DMS153 treated with DMSO at 0.1 percent for 48 hours (cell line): Measurements from ENCODE around the gene HSPA1L.
"Not testable (repeated sequence)": the region's sequence is repeated elsewhere in the genome, so short reads cannot be mapped to it uniquely, and the experiment has no call there.

Experiments
- DNase-seq: peaks from one replicate; lab custom pipeline; 2025; ENCODE audit not compliant: unreplicated experiment; lab: John Stamatoyannopoulos, UW

Gene HSPA1L

DNA sequence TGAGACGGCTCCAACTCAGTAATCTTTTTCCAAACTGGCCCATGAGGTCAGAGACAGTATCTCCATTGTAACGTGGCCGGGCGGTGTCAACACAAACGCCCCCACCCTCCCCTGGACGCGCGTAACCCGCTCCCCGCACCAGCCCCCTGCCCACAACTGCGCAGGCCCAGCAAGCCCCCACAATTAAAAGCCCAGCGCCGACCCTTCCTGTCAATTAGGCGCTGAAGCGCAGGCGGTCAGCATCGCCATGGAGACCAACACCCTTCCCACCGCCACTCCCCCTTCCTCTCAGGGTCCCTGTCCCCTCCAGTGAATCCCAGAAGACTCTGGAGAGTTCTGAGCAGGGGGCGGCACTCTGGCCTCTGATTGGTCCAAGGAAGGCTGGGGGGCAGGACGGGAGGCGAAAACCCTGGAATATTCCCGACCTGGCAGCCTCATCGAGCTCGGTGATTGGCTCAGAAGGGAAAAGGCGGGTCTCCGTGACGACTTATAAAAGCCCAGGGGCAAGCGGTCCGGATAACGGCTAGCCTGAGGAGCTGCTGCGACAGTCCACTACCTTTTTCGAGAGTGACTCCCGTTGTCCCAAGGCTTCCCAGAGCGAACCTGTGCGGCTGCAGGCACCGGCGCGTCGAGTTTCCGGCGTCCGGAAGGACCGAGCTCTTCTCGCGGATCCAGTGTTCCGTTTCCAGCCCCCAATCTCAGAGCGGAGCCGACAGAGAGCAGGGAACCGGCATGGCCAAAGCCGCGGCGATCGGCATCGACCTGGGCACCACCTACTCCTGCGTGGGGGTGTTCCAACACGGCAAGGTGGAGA, at the start of gene HSPA1L, which contains the start of gene HSPA1A:
Gene HSPA1L (minus strand): TSS at position 259 of the 814 bp plus-strand sequence. CDS start 3,311 bp downstream, outside the sequence.
Gene HSPA1A (plus strand): TSS at position 519 of the 814 bp plus-strand sequence. CDS start 214 bp downstream, at position 733.
- peak; percentile 89 for DNase-seq

DNA sequence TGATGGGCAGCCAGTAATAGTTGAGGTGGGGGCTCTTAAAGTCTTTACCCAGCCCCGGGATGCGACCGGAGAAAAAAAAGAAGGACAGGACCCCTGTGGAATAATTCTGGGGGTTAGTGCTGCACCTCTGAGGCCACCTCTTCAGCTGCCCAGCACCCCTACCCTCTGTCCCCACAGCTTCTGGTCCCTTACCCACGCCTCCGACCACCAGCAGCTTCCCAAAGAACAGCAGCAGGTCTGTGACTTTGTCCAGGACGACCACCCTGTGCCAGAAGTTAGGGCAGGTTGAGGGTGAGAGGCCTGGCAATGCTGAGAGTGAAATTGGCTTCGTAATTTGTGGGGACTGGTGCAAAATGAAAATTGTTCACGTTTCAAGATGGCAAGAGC, 49.7 kb upstream of the HSPA1L start:
- no peak for DNase-seq

DNA sequence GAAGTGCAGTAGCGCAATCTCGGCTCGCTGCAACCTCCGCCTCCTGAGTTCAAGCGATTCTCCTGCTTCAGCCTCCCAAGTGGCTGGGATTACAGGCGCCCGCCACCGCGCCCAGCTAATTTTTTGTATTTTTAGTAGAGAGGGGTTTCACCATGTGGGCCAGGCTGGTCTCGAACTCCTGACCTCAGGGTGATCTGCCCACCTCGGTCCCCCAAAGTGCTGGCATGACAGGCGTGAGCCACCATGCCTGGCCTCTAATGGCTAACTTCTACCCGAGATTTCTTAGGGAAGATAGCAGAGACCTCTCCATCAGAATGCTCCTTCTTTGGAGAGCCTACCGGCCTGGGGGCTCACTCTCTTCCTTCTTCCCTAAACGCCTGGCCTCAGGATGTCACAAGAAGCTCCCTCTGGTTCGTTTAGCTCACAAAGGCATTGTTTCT, 49.1 kb upstream of the HSPA1L start:
- not testable (repeated sequence) for DNase-seq

DNA sequence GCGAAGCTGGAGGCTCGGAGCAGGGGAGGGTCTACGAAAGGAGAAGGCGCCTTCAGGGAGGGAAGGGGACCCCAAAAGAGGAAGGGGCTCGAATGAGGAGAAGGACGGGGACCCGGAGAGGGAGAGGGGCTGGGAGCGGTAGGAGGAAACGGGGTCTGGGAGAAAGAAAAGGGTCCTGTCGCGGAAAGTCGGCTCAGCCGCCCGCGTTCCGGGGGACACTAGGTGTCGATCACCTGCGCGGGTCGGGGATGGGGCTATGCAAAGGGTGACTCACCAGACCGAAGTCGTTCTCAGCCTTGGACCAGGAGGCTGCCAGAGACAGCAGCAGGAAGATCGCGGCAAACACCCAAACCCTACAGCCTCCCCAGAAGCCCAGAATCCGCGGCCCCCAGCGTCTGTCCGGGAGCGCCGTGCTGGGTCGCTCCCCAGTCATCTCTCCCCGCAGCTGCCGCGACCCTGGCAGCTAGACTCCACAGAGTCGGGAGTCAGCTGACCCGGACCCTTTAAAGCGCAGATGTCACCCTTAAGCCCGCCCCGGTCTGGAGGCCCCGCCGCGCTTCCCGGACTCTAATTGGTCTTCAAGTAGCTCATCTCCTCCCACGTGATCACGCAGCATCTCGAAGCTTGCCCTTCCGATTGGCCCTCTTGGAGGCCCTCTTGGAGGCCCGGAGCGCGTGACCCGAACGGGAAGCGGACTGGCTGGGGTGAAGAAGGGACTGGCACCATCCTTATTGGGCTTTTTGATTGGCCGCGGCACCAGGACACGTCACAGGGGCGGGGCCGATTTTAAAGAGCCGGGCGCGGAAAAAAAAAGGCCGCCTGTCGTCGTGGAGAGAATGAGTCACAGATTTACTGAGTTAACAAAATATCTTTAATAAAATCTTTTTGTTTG, 47.5 kb upstream of the HSPA1L start, which contains the start of gene NEU1:
Gene NEU1 (minus strand): TSS at position 478 of the 892 bp plus-strand sequence. CDS start 45 bp downstream, at position 433.
- peak; percentile 97 for DNase-seq

GRCh38 chr6:31861919-31862343, 46.8 kb upstream of the HSPA1L start:
- DNase-seq: no peak

DNA sequence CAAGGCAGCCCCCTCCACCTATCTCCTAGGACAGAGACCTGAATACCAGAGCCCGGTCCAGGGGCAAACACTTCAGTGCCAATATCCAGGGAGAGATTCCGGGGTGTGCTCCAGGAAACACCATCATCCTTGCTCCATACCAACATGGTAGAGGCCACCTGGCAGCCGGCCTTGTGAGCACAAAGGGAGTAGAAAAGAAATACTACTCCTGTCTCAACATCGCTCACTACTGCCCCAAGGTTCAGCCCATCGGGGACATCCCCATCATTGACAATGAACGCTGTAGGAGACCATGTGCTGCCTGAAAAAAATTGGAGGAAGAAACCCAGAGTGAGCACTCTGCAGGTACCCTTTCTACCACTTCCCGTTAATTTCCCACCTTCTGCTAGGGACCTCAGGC, 46.1 kb upstream of the HSPA1L start:
- no peak for DNase-seq

GRCh38 chr6:31860349-31860748, 45.3 kb upstream of the HSPA1L start:
- DNase-seq: no peak

DNA sequence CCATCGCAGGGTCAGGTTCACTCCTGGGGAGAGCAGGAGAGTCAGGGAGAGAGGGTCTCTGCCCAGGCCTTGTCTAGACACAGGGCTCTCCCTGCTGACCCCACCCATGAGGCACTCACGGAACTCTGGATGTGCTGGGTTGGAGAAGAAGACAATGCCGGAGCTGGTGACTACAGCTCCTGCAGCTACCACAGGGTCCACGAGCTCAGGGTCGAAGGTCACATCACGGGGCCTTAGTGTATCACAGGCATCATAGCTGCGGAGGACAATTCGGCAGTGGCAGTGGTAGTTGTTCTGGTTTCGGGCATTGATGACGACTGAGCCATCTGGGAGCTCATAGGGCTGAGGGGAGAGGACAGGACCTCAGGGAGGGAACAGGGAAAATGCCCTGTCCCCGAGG, 44.8 kb upstream of the HSPA1L start:
- no peak for DNase-seq

GRCh38 chr6:31858707-31859106, 43.6 kb upstream of the HSPA1L start:
- DNase-seq: no peak

DNA sequence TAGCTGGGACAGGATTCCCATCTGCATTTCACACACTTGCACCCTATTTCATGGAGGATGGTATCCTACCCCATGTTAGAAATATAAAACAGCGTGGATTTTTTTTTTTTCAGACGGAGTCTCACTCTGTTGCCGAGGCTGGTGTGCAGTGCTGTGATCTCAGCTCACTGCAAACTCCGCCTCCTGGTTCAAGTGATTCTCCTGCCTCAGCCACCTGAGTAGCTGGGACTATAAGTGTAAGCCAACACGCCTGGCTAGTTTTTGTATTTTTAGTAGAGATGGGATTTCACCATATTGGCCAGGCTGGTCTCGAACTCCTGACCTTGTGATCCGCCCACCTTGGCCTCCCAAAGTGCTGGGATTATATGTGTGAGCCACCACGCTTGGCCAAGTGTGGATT, 42.7 kb upstream of the HSPA1L start:
- DNase-seq: not testable (repeated sequence)

DNA sequence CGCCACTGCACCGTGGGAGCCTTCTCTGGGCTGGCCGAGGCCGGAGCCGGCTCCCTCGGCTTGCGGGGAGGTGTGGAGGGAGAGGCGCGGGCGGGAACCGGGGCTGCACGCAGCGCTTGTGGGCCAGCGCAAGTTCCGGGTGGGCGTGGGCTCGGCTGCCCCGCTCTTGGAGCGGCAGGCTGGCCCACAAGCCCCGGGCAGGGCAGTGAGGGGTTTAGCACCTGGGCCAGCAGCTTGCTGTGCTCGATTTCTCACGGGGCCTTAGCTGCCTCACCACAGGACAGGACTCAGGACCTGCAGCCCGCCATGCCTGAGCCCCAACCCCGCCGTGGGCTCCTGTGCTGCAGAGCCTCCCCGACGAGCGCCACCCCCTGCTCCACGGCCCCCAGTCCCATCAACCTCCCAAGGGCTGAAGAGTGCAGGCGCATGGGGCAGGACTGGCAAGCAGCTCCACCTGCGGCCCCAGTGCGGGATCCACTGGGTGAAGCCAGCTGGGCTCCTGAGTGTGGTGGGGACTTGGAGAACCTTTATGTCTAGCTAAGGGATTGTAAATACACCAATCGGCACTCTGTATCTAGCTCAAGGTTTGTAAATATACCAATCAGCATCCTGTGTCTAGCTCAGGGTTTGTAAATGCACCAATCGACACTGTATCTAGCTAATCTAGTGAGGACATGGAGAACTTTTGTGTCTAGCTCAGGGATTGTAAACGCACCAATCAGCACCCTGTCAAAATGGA, 37.1 kb upstream of the HSPA1L start:
- not testable (repeated sequence) for DNase-seq

GRCh38 chr6:31851485-31851832, 36.4 kb upstream of the HSPA1L start:
- DNase-seq: no peak

DNA sequence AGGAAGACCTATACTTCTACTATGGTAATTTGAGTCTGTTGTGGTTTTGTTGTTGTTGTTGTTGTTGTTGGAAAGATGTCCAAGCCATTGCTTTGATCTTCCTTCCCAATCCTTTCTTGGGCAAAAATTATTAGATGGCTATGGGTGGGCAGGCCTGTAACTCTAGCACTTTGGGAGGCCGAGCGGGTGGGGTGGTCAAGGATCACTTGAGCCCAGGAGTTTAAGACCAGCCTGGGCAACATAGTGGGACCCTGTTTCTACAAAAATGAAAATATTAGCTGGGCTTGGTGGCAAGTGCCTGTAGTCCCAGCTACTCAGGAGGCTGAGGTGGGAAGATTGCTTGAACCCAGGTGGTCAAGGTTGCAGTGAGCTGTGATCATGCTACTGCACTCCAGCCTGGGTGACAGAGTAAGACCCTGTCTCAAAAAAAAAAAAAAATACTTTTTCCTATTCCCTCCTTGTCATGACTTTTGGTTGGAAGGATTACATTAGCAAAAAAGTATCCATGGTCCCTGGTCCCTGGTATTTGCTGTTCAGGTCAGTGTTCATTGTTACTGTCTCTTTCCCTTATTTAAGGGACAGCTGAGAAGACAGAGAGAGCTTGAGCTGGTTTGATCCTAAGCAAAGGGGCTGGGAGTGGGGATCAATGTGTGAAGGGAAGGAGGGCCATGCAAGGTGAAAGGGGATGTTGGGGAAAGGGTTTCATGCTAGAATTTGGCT, 35.8 kb upstream of the HSPA1L start:
- no peak for DNase-seq

DNA sequence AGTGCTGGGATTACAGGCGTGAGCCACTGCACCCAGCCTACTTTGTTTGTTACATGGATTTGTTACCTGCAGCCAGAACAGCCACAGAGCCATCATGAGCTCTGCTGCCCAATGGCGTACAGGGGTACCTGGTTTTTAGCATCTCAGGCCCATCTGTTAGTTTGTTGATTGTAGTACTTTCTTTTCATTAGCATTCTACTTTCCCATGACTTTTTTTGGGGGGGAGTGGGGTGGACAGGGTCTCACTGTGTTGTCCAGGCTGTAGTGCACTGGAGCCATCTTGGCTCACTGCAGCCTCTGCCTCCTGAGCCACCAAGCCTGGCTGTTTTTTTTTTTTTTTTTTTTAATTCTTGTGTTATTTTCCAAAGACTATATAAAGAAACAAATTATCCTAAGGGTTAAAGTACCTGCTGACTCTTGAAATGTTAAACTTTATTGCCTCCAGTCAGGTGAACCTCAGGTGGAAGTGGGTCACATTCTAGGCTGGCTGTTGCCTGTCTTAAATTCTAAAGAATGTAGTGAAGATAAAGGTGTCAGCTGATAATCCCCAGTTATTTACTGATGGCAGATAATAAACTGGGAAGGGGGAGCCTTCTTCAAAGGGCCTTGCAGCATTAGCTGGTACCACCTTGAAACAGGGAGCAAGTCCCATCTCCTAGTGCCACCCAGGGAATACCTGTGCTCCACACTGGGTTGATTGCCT, 32.3 kb upstream of the HSPA1L start:
- no peak for DNase-seq

- DNase-seq: no peak
Observed at GRCh38 chr6:31844507-31844906, 29.4 kb upstream of the HSPA1L start.

DNA sequence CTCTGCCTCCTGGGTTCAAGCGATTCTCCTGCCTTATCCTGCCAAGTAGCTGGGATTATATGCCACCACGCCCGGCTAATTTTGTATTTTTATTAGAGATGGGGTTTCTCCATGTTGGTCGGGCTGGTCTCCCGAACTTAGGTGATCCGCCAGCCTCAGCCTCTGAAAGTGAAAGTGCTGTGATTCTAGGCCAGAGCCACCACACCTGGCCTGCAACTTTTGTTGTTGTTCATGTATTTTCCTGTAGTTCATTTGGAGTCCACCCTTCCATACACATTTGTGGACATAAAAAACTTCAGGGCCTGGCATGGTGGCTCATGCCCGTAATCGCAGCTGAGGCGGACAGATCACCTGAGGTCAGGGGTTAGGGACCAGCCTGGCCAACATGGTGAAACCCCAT, 27.0 kb upstream of the HSPA1L start:
- DNase-seq: no peak

- DNase-seq: not testable (repeated sequence)
Observed at GRCh38 chr6:31839779-31840126, 24.7 kb upstream of the HSPA1L start.

DNA sequence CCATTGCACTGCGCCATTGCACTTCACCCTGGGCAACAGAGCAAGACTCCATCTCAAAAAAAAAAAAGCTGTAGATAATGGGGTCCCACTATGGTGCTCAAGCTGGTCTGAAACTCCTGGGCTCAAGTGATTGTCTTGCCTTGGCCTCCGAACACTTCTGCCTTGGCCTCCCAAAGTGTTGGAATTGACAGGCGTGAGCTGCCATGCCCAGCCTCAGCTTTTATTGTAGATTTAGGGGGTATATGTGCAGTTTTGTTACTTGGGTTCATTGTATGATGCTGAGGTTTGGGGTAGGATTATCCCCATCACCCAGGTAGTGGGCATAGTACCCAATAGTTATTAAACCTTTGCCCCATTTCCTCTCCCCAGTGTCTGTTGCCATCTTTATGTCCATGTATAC, 23.9 kb upstream of the HSPA1L start:
- no peak for DNase-seq

DNA sequence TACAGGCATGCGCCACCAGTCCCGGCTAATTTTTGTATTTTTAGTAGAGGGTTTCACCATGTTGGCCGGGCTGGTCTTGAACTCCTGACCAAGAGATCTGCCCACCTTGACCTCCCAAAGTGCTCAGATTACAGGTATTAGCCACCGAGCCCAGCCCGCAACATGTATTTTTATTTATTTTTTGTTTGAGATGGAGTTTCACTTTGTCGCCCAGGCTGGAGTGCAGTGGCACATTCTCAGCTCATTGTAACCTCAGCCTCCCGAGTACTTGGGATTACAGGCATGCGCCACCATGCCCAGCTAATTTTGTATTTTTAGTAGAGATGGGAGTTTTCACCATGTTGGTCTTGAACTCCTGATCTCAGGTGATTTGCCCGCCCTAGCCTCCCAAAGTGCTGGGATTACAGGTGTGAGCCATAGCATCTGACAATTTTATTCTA, 23.1 kb upstream of the HSPA1L start:
- DNase-seq: not testable (repeated sequence)
